Muscle layer of duodenum (tissue), 2 donors: ENCODE measurements around the gene DDX24.
A peak's percentile ranks its signal among the peaks of the same experiment; 100 is the strongest.
"Not testable (repeated sequence)": the region's sequence is repeated elsewhere in the genome, so short reads cannot be mapped to it uniquely, and the experiment has no call there.

Source experiments
- H3K27ac ChIP-seq: one replicate; pipeline ENCODE4 v1.7.0; 2013; ENCODE audit warnings: mild to moderate bottlenecking, low read length
- H3K27me3 ChIP-seq: one replicate; pipeline ENCODE4 v1.7.0; 2013; ENCODE audit warnings: low read depth, mild to moderate bottlenecking, control low read depth, low read length
- H3K36me3 ChIP-seq, 2 donors: one replicate each; pipeline ENCODE4 v1.7.0; 2013; ENCODE audit warnings: low read length in 2 of 2, control low read depth in 1 of 2, mild to moderate bottlenecking in 1 of 2; ENCODE audit not compliant: insufficient read depth in 2 of 2, control insufficient read depth in 1 of 2
- H3K4me1 ChIP-seq, 2 donors: one replicate each; pipeline ENCODE4 v1.7.0; 2013; ENCODE audit warnings: low read length in 2 of 2, mild to moderate bottlenecking in 2 of 2, control low read depth in 1 of 2, moderate library complexity in 1 of 2; ENCODE audit not compliant: insufficient read depth in 2 of 2, control insufficient read depth in 1 of 2
- H3K4me3 ChIP-seq, 2 donors: one replicate each; pipeline ENCODE4 v1.7.0; 2013; ENCODE audit warnings: low read length in 2 of 2, low read depth in 1 of 2, mild to moderate bottlenecking in 1 of 2
- H3K9me3 ChIP-seq, 2 donors: one replicate each; pipeline ENCODE4 v1.7.0; 2013; ENCODE audit warnings: low read length in 2 of 2, control low read depth in 1 of 2, mild to moderate bottlenecking in 1 of 2; ENCODE audit not compliant: control insufficient read depth in 1 of 2
- donor health status: healthy.

The DDX24 gene

DNA sequence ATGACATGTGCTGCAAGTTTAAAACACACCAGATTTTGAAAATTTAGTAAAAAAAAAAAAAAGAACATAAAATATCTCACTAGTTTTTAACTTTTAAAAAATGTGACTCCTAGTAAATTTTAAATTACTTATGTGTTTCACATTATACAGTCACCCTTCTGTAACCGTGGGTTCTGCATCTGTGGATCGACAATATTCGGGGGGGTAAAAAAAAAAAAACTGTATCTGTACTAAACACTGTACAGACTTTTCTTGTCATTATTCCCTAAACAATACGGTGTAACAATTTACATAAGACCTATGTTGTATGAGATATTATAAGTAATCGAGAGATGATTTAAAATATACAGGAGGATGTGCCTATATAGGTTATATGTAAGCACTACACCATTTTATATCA, 3.2 kb downstream of the DDX24 start:
- Histone ChIP-seq H3K9me3 (peaks cover 4 to 10% of the 10 kb centered on the region in 2 donors), H3K27me3 (no peaks in the 10 kb centered on the region), H3K36me3 (peaks cover 8 to 13% of the 10 kb centered on the region in 2 donors), H3K4me1 (peaks cover 19 to 43% of the 10 kb centered on the region in 2 donors), H3K4me3 (peak overlapping the region; percentile 98), H3K27ac (no peak overlapping the region)

DNA sequence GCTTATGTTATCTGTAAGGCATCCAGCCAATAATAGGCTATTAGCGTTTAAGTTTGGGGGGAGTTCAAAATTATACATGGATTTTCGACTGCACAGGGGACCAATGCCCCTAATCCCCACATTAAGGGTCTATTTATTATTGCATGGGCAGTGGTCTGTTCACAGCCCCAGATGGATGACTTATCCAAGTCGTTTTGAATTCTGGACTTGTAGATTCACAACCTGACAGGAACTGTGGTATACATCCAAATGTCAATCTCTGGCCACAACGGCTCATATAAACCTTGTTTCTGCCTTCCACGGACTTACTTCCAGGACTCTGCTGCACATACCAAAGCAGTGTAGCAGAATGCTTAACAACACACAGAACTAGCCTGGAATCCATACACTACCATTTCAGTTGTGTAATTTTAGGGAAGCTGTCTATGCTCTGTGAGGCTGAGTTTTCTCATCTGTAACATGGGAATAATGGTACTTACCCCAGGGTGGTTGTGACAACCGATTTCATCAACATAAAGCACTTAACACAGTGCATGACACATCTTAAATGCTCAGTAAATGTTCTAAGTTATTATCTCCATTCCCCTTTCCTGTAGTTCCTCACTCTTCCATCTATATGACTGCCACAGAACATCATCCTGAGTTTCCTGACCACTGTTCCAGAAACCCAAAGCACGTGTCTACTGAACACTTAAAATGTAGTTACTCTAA, 3.7 kb downstream of the DDX24 start:
- peaks cover 8 to 13% of the 10 kb centered on the region in 2 donors for H3K36me3 ChIP-seq
- H3K4me3 ChIP-seq = peak overlapping the region; percentile 26 to 98
- peaks cover 4 to 10% of the 10 kb centered on the region in 2 donors for H3K9me3 ChIP-seq
- no peaks in the 10 kb centered on the region for H3K27me3 ChIP-seq
- peaks cover 19 to 43% of the 10 kb centered on the region in 2 donors for H3K4me1 ChIP-seq
- H3K27ac ChIP-seq = no peak overlapping the region

GRCh38 chr14:94075008-94075407, 6.0 kb downstream of the DDX24 start:
- peak overlapping the region in 1 of 2 donors; percentile 29 for H3K4me3 ChIP-seq
- H3K27me3 ChIP-seq = no peaks in the 10 kb centered on the region
- H3K9me3 ChIP-seq = peaks cover 4 to 10% of the 10 kb centered on the region in 2 donors
- peaks cover 8 to 13% of the 10 kb centered on the region in 2 donors for H3K36me3 ChIP-seq
- H3K27ac ChIP-seq = no peak overlapping the region
- peaks cover 19 to 43% of the 10 kb centered on the region in 2 donors for H3K4me1 ChIP-seq

DNA sequence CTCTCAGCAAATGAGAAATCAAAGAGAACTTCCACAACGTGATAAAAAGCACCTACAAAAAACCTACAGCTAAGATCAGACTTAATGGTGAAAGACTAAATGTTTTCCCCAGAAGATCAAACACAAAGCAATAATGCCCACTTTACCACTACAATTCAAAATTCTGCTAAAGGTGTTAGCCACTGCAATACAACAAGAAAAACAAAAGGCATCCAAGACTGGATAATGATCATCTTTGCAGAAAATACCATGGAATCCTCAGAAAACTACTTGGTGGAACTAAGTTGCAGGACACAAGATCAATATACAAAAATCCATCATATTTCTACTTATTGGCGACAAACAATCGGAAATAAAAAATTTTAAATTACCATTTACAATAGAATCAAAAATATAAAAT, 6.5 kb downstream of the DDX24 start:
- H3K9me3 ChIP-seq = peaks cover 4 to 10% of the 10 kb centered on the region in 2 donors
- H3K27ac ChIP-seq = no peak overlapping the region
- peaks cover 8 to 13% of the 10 kb centered on the region in 2 donors for H3K36me3 ChIP-seq

DNA sequence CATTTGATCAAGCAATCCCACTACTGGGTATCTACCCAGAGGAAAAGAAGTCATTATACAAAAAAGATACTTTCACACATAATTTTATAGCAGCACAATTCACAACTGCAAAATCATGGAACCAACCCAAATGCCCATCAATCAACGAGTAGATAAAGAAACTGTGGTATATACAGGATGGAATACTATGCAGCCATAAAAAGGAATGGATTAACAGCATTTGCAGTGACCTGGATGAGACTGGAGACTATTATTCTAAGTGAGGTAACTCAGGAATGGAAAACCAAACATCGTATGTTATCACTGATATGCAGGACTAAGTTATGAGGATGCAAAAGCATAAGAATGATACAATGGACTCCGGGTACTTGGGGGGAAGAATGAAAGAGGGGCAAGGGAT, 8.9 kb downstream of the DDX24 start:
- not testable (repeated sequence) for H3K27me3 ChIP-seq, H3K36me3 ChIP-seq, H3K9me3 ChIP-seq, H3K4me3 ChIP-seq, H3K27ac ChIP-seq
- peaks cover 0 to 17% of the 10 kb centered on the region in 2 donors for H3K4me1 ChIP-seq

More for the DNA sequence above, 6.5 kb downstream of the DDX24 start:
- Histone ChIP-seq H3K4me1 (peaks cover 15 to 41% of the 10 kb centered on the region in 2 donors), H3K4me3 (peak overlapping the region in 1 of 2 donors; percentile 31), H3K27me3 (no peaks in the 10 kb centered on the region)

- Histone ChIP-seq H3K27ac (no peak overlapping the region), H3K36me3 (peaks cover 11 to 12% of the 10 kb centered on the region in 2 donors), H3K27me3 (no peaks in the 10 kb centered on the region), H3K4me3 (no peak overlapping the region), H3K4me1 (peaks cover 0 to 32% of the 10 kb centered on the region in 2 donors), H3K9me3 (no peaks in the 10 kb centered on the region)
Measured at GRCh38 chr14:94066089-94066676, 14.8 kb downstream of the DDX24 start.

DNA sequence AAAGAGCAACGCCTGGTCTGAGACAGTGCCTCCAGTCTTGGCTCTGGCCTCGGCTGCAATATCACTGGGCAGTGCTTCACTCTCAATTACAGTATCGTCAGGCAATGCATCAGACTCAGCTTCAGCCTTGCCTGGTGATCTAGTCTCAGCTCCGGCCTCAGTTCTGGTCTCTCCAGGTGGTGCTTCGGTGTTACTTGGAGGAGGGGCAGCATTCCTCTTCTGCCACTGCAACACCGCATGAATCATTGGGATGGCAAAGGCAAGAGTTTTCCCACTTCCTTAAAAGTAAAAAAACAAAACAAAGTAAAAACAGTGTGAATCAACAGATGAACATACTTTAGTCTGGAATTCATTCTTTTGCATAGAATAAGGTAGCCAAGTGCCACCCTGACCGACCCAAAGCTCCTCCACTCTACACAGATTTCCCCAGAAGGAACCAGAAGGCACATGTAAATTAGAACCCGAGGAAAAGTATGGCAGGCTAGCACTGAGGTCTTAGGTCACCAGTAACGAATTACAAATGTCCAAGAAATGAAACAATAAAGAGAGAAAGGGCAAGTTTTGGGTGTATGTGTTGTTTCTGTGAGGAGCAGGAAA, 18.6 kb downstream of the DDX24 start:
- H3K4me3 ChIP-seq = no peak overlapping the region
- peaks cover 45 to 48% of the 10 kb centered on the region in 2 donors for H3K36me3 ChIP-seq
- no peaks in the 10 kb centered on the region for H3K9me3 ChIP-seq
- no peak overlapping the region for H3K27ac ChIP-seq
- H3K27me3 ChIP-seq = no peaks in the 10 kb centered on the region
- H3K4me1 ChIP-seq = peaks cover 5 to 39% of the 10 kb centered on the region in 2 donors

DNA sequence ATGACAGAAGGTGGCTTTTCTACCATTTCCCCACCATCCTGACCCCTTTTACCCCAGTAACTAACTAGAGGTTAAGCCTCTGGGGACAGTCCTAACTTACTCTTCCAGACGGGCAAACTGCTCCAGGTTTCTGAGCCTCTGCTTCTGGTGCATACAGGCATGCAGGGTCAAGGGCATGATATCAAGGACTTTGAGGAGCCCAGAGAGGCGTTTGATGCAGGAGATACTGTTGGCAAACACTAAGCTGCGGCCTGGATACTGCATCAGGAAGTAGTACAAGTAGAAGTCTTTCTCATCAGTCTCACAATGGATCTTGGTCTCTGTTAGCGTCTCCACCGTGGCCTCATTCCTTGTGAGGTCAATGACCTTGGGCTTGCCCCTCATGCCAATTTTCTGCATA, 21.0 kb downstream of the DDX24 start:
- no peaks in the 10 kb centered on the region for H3K27me3 ChIP-seq
- H3K9me3 ChIP-seq = no peaks in the 10 kb centered on the region
- peaks cover 64 to 68% of the 10 kb centered on the region in 2 donors for H3K36me3 ChIP-seq
- H3K4me3 ChIP-seq = no peak overlapping the region
- H3K4me1 ChIP-seq = peaks cover 5 to 24% of the 10 kb centered on the region in 2 donors
- no peak overlapping the region for H3K27ac ChIP-seq

DNA sequence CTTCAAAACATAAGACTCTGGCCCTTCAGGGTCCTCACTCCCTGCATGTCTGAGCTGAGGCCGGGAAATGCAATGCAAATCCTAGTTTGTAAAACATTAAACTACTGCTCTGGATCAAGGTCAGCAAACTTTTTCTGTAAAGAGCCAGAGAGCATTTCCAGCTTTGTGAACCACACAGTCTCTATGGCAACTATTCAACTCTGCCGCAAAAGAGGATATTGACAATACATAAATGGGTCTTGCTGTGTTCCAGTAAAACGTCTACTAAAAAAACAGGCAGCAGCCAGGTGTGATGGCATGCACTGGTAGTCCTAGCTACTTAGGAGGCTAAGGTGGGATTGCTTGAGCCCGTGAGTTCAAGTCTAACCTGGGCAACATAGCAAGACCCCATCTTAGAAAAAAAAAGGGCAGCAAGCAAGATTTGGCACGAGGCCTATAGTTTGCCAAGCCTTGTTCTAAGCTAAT, 22.3 kb downstream of the DDX24 start:
- Histone ChIP-seq H3K4me1 (peaks cover 5 to 24% of the 10 kb centered on the region in 2 donors), H3K36me3 (peaks cover 76 to 80% of the 10 kb centered on the region in 2 donors), H3K27me3 (no peaks in the 10 kb centered on the region), H3K9me3 (no peaks in the 10 kb centered on the region), H3K4me3 (no peak overlapping the region), H3K27ac (no peak overlapping the region)

- Histone ChIP-seq H3K4me1 (peaks cover 5 to 24% of the 10 kb centered on the region in 2 donors), H3K27ac (no peak overlapping the region), H3K36me3 (peaks cover 76 to 80% of the 10 kb centered on the region in 2 donors), H3K4me3 (no peak overlapping the region), H3K9me3 (no peaks in the 10 kb centered on the region), H3K27me3 (no peaks in the 10 kb centered on the region)
Measured at GRCh38 chr14:94058128-94058673, 22.8 kb downstream of the DDX24 start.
